K562 (cell line): ENCODE data around the gene PHLPP2. TPM values are rescaled to one million over a fixed set of nuclear protein-coding genes. Genes with fewer than 3 reads are reported as not detected.

Source experiments
- ATAC-seq: fragments of 200-7000 bp; cut with Tn5 transposase; 3 replicates; pipeline ENCODE4 v1.9.1; 2020; ENCODE audit warnings: moderate library complexity
- BruUV-seq: library from RNA; stranded (reverse); fragments of 400-500 nt; replicated peaks from 2 replicates; lab custom pipeline; 2021; lab: Mats Ljungman, UMichigan
- CTCF ChIA-PET: fragments of 300-600 bp; formaldehyde crosslinking; extraction: SDS; loops from one replicate; lab custom pipeline; 2021; ENCODE audit warnings: low intra/inter-chr PET ratio; lab: Yijun Ruan, JAX
- POLR2A ChIA-PET: fragments of 300-600, 350-650 bp; sonication (Branson Sonifier 250); formaldehyde crosslinking; extraction: SDS; loops from one replicate; lab custom pipeline; 2021; ENCODE audit warnings: antibody characterized with exemption, inconsistent platforms; lab: Yijun Ruan, JAX
- DNase-seq, 4 experiments: peaks; one replicate each; pipeline versions ENCODE4 v3.0.0 to v3.0.0-alpha.2; 2011 to 2018; ENCODE audit warnings: low spot score in 3 of 4, mixed read lengths in 3 of 4; ENCODE audit errors: extremely low read depth in 1 of 4
- FAIRE-seq: peaks from 2 replicates; lab custom pipeline; 2011; peaks lifted over from hg19 to GRCh38; lab: Jason Lieb, UNC
- H2AFZ ChIP-seq: 2 replicates; pipeline ENCODE4 v1.6.0; 2011; ENCODE audit warnings: low read depth, low read length, control low read depth, inconsistent platforms
- H3K27ac ChIP-seq: fragments of 200-600 bp; 3 replicates; pipeline ENCODE4 v1.8.0; 2011; ENCODE audit warnings: low read depth, mild to moderate bottlenecking, control low read depth, inconsistent platforms, low read length, moderate library complexity, mixed read lengths; ENCODE audit errors: extremely low read depth
- H3K27me3 ChIP-seq, 2 experiments: fragments of 300-600 bp in 1 of 2; 2 replicates in 1 of 2; 3 replicates in 1 of 2; pipeline versions ENCODE4 v1.6.0 to v1.8.0; 2011; ENCODE audit warnings: inconsistent platforms in 2 of 2, low read length in 2 of 2, mild to moderate bottlenecking in 1 of 2, mixed read lengths in 1 of 2, moderate library complexity in 1 of 2; ENCODE audit not compliant: control insufficient read depth in 2 of 2, insufficient read depth in 2 of 2
- H3K36me3 ChIP-seq: fragments of 300-600 bp; 3 replicates; pipeline ENCODE4 v1.8.0; 2011; ENCODE audit warnings: mild to moderate bottlenecking, low read length, inconsistent platforms; ENCODE audit not compliant: control insufficient read depth, insufficient read depth
- H3K4me1 ChIP-seq, 2 experiments: fragments of 200-600 bp in 1 of 2; replicated peaks in 1 of 2; 2 replicates in 1 of 2; 3 replicates in 1 of 2; pipeline versions ENCODE4 v1.5.1 to v1.8.0; 2011; ENCODE audit warnings: inconsistent platforms in 2 of 2, low read length in 2 of 2, mild to moderate bottlenecking in 1 of 2, mixed read lengths in 1 of 2, moderate library complexity in 1 of 2; ENCODE audit not compliant: control insufficient read depth in 2 of 2, insufficient read depth in 2 of 2
- H3K4me2 ChIP-seq: 2 replicates; pipeline ENCODE4 v1.6.1; 2011; ENCODE audit warnings: low read length, control low read depth, inconsistent platforms, mixed read lengths; ENCODE audit not compliant: insufficient read depth
- H3K4me3 ChIP-seq: fragments of 200-600 bp; sonication (generic), shearing (Covaris generic); 2 replicates; pipeline ENCODE4 v1.5.1; 2016; ENCODE audit warnings: control low read depth, inconsistent platforms
- H3K79me2 ChIP-seq: fragments of 200-600 bp; 3 replicates; pipeline ENCODE4 v1.8.0; 2011; ENCODE audit warnings: low read length, inconsistent platforms; ENCODE audit not compliant: control insufficient read depth, insufficient read depth
- H3K9ac ChIP-seq, 2 experiments: 2 replicates each; pipeline versions ENCODE4 v1.6.0 to v1.6.1; 2011; ENCODE audit warnings: low read depth in 2 of 2, low read length in 2 of 2, control low read depth in 1 of 2, inconsistent platforms in 1 of 2, mild to moderate bottlenecking in 1 of 2, mixed read lengths in 1 of 2; ENCODE audit not compliant: insufficient read depth in 1 of 2
- H3K9me1 ChIP-seq: one replicate; pipeline ENCODE4 v1.6.0; 2011; ENCODE audit warnings: inconsistent platforms, mild to moderate bottlenecking, low read length, moderate library complexity; ENCODE audit not compliant: control insufficient read depth, insufficient read depth
- H3K9me3 ChIP-seq: replicated peaks from 2 replicates; pipeline ENCODE4 v1.5.1; 2011; ENCODE audit warnings: low read depth, low read length, inconsistent platforms; ENCODE audit not compliant: control insufficient read depth, insufficient read depth
- H4K20me1 ChIP-seq: replicated peaks from 2 replicates; pipeline ENCODE4 v1.6.1; 2011; ENCODE audit warnings: low read length, inconsistent platforms, mixed read lengths; ENCODE audit not compliant: control insufficient read depth, insufficient read depth
- ADNP ChIP-seq: fragments of 200-800 bp; sonication (Bioruptor generic); IDR thresholded peaks from 2 replicates; pipeline ENCODE4 v1.6.1; 2016; ENCODE audit warnings: missing genetic modification characterization, missing compliant biosample characterization
- ARID1B ChIP-seq: fragments of 450-650 bp; IDR thresholded peaks from 2 replicates; pipeline ENCODE4 v1.6.1; 2016; ENCODE audit warnings: antibody characterized with exemption, mild to moderate bottlenecking, inconsistent platforms
- CBFA2T2 ChIP-seq: fragments of 450-650 bp; conservative IDR thresholded peaks from 2 replicates; pipeline ENCODE4 v1.6.1; 2017; ENCODE audit warnings: mild to moderate bottlenecking
- CBFA2T3 ChIP-seq: fragments of 450-650 bp; IDR thresholded peaks from 2 replicates; pipeline ENCODE4 v1.6.1; 2017
- CREB3L1 ChIP-seq: fragments of 450-650 bp; IDR thresholded peaks from 2 replicates; pipeline ENCODE4 v1.6.1; 2014; ENCODE audit warnings: low read depth, mild to moderate bottlenecking, moderate library complexity, borderline replicate concordance
- FOSL1 ChIP-seq: fragments of 200-800 bp; sonication (Bioruptor generic); conservative IDR thresholded peaks from 2 replicates; pipeline ENCODE4 v1.6.1; 2016; ENCODE audit warnings: missing genetic modification characterization, missing compliant biosample characterization
- MAFG ChIP-seq: fragments of 450-650 bp; conservative IDR thresholded peaks from 2 replicates; pipeline ENCODE4 v1.6.1; 2016; ENCODE audit warnings: missing genetic modification characterization, missing compliant biosample characterization
- MEIS2 ChIP-seq: fragments of 450-650 bp; IDR thresholded peaks from 2 replicates; pipeline ENCODE4 v1.6.1; 2014; ENCODE audit warnings: mild to moderate bottlenecking; ENCODE audit not compliant: partially characterized antibody
- POLR2AphosphoS5 ChIP-seq: IDR thresholded peaks from 2 replicates; pipeline ENCODE4 v1.6.1; 2011; ENCODE audit warnings: mild to moderate bottlenecking, low read depth, low read length, moderate library complexity; ENCODE audit not compliant: control insufficient read depth, insufficient read depth
- PTBP1 ChIP-seq: fragments of 200-400 bp; formaldehyde crosslinking; IDR thresholded peaks from 2 replicates; pipeline ENCODE4 v1.6.1; 2017; ENCODE audit warnings: low read depth, low read length
- SRSF7 ChIP-seq: fragments of 200-400 bp; formaldehyde crosslinking; optimal IDR thresholded peaks from 2 replicates; pipeline ENCODE3; 2017; ENCODE audit warnings: mild to moderate bottlenecking, low read depth, low read length
- TEAD4 ChIP-seq, 2 experiments: sonication (generic) in 1 of 2; formaldehyde crosslinking in 1 of 2; IDR thresholded peaks; 2 replicates each; pipeline versions ENCODE4 v1.6.1 to v1.8.0; 2012 to 2022; ENCODE audit warnings: borderline replicate concordance in 1 of 2, inconsistent platforms in 1 of 2, low read length in 1 of 2, mild to moderate bottlenecking in 1 of 2, missing genetic modification reagents in 1 of 2
- ZBTB33 ChIP-seq: sonication (generic); formaldehyde crosslinking; IDR thresholded peaks from 2 replicates; pipeline ENCODE4 v1.8.1; 2023; ENCODE audit warnings: mild to moderate bottlenecking, missing genetic modification reagents
- ZNF232 ChIP-seq: sonication (generic); formaldehyde crosslinking; IDR thresholded peaks from 2 replicates; pipeline ENCODE4 v1.8.0; 2022; ENCODE audit warnings: mild to moderate bottlenecking, missing genetic modification reagents
- ZNF316 ChIP-seq: fragments of 450-650 bp; IDR thresholded peaks from 2 replicates; pipeline ENCODE4 v1.6.1; 2016
- WGBS: fragments of 100-300 bp; shearing (Covaris generic); methylation state at CpG from one replicate; pipeline ENCODE4 v1.1.6; 2016; ENCODE audit warnings: low coverage, mixed read lengths; ENCODE audit not compliant: insufficient coverage; ENCODE audit errors: missing lambda C conversion rate; 5-methylcytosine and 5-hydroxymethylcytosine counted together
- in situ Hi-C: fragments of 300-500 bp; cut with MboI; formaldehyde crosslinking; loops from 4 replicates; pipeline ENCODE4 v1.15.0; 2018; ENCODE audit warnings: inconsistent platforms, mixed read lengths
- intact Hi-C: fragments of 100-400 bp; cut with micrococcal nuclease; formaldehyde crosslinking; loops from 2 replicates; pipeline ENCODE4 v1.14.2; 2022
- polyA plus RNA-seq, 8 experiments: library from polyadenylated mRNA; depleted of rRNA in 4 of 8; stranded (reverse) in 5 of 8; unstranded in 3 of 8; fragments of >200 nt; fragmentation: Nextera tagmentation in 2 of 8; fragmentation: Illumina TruSeq in 1 of 8; extraction: Ambion mirVana in 2 of 8; extraction: Trizol in 1 of 8; gene quantifications; 2 replicates each; pipeline versions ENCODE4 v1.2.1 to v1.2.3, GENCODE V29; 2011 to 2014; ENCODE audit warnings: inconsistent platforms in 1 of 8, missing spikeins in 1 of 8
- total RNA-seq, 7 experiments: library from RNA; depleted of rRNA in 6 of 7; stranded (reverse); fragments of >200 nt in 6 of 7; fragmentation: Illumina TruSeq in 2 of 7; extraction: Trizol in 2 of 7; gene quantifications; 2 replicates each; pipeline versions ENCODE4 v1.2.1 to v1.2.3, GENCODE V29; 2011 to 2021; ENCODE audit warnings: low replicate concordance in 1 of 7
- TF ChIP-seq, protein P1 (sequence below): fragments of 250-450 bp; sonication (Bioruptor Pico); IDR thresholded peaks from 2 replicates; pipeline ENCODE4 v1.4.0; 2020; ENCODE audit warnings: mild to moderate bottlenecking, moderate library complexity

Gene PHLPP2
- total and polyA plus RNA-seq, 9 of the 15 experiments (the other 6 are each of a cell fraction or from before 2014, with no cell fraction given), result 0.60 to 7.1 (median 2.6) TPM

GRCh38 chr16:71709229-71709781 lies 15.2 kb downstream of the PHLPP2 start:
- ChIA-PET CTCF (no interaction called here), POLR2A (interaction anchor here (1.3 kb wide), 1 partner anchor 9 kb away, joined by 4 read pairs; no protein-coding TSS in a partner anchor)
- intact Hi-C loops, result no loop called here
- no peaks in the 10 kb centered on the region for H3K9me1 ChIP-seq
- H2AFZ ChIP-seq, result no peak overlapping the region
- H3K27ac ChIP-seq, result no peak overlapping the region
- DNase-seq (peak in 2 of 4 experiments; percentile 13 to 17), FAIRE-seq (peak; percentile 57), ATAC-seq (no peak)
- no peaks in the 10 kb centered on the region for H3K27me3 ChIP-seq
- 27% methylated on average over 2 of the region's 2 CpGs for WGBS
- H3K4me2 ChIP-seq, result no peak overlapping the region
- no peaks in the 10 kb centered on the region for H3K4me1 ChIP-seq
- H3K79me2 ChIP-seq, result no peaks in the 10 kb centered on the region
- H3K9ac ChIP-seq, result no peak overlapping the region
- H3K36me3 ChIP-seq, result peaks cover under 1% of the 10 kb centered on the region; the same call in 2 of the 3 replicates
- H3K4me3 ChIP-seq, result no peak overlapping the region
- no TSS peak for BruUV-seq
- in situ Hi-C loops, result no loop called here
- H3K9me3 ChIP-seq, result no peaks in the 10 kb centered on the region
- H4K20me1 ChIP-seq, result no peaks in the 10 kb centered on the region
- peak; percentile 36; the same call in 1 of the 2 replicates for TF ChIP-seq CBFA2T2
- no peak for TF ChIP-seq ZBTB33 (CRISPR knock-in tag)
- no peak for TF ChIP-seq ZNF232
- no peak for TF ChIP-seq POLR2AphosphoS5
- TF ChIP-seq CREB3L1, result no peak
- TF ChIP-seq SRSF7, result no peak
- TF ChIP-seq TEAD4 (IDR thresholded peaks at IDR 0.05; ENCODE audit: low read length), result 0 out of 2 replicates have a peak, but pooled peaks have one; percentile 37
- TF ChIP-seq TEAD4 (CRISPR knock-in tag; IDR thresholded peaks at IDR 0.05; ENCODE audit: borderline replicate concordance), result no peak
- peak; percentile 46; the same call in 1 of the 2 replicates for TF ChIP-seq MAFG
- TF ChIP-seq PTBP1, result no peak
- TF ChIP-seq, protein P1, sequence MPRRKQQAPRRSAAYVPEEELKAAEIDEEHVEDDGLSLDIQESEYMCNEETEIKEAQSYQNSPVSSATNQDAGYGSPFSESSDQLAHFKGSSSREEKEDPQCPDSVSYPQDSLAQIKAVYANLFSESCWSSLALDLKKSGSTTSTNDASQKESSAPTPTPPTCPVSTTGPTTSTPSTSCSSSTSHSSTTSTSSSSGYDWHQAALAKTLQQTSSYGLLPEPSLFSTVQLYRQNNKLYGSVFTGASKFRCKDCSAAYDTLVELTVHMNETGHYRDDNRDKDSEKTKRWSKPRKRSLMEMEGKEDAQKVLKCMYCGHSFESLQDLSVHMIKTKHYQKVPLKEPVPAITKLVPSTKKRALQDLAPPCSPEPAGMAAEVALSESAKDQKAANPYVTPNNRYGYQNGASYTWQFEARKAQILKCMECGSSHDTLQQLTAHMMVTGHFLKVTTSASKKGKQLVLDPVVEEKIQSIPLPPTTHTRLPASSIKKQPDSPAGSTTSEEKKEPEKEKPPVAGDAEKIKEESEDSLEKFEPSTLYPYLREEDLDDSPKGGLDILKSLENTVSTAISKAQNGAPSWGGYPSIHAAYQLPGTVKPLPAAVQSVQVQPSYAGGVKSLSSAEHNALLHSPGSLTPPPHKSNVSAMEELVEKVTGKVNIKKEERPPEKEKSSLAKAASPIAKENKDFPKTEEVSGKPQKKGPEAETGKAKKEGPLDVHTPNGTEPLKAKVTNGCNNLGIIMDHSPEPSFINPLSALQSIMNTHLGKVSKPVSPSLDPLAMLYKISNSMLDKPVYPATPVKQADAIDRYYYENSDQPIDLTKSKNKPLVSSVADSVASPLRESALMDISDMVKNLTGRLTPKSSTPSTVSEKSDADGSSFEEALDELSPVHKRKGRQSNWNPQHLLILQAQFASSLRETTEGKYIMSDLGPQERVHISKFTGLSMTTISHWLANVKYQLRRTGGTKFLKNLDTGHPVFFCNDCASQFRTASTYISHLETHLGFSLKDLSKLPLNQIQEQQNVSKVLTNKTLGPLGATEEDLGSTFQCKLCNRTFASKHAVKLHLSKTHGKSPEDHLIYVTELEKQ, result no peak
- peak; percentile 4 for TF ChIP-seq MEIS2
- TF ChIP-seq CBFA2T3, result peak; percentile 66
- peak; percentile 35; the same call in 1 of the 2 replicates for TF ChIP-seq ARID1B
- TF ChIP-seq FOSL1 (tag), result peak; percentile 71; the same call in 1 of the 2 replicates
- TF ChIP-seq ADNP (tag), result no peak
- TF ChIP-seq ZNF316, result peak; percentile 73; the same call in 1 of the 2 replicates
